ENCODE data around the gene HS6ST3. TPM values are rescaled to one million over a fixed set of nuclear protein-coding genes. Genes with fewer than 3 reads are reported as not detected.

Gene HS6ST3
- total RNA-seq, 1 donor from 2014 or later = 1.3 TPM

DNA sequence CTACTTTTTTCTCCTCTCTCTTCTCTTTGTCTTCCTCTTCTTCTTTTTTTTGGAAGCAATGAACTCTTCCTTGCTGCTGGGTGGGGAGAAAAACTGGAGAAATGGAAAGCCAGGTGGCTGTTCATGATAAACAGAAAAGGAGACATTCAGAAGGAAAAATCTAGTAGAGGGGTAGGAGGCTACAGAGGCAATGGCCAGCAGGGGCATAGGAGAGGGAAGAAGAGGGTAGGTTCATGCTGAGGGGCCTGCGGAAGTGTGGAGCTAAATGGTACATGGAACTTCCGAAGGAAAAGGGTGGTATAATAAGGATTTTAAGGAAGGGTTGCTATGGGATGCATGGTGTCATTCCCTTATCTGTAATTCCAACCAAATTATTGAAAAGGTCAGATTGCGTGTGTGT is 17.5 kb upstream of the HS6ST3 start:
- Mint-ChIP-seq H3K4me3 (ENCODE audit: unreplicated experiment) (no peak overlapping the region), H3K27me3 (ENCODE audit: unreplicated experiment) (no peaks in the 10 kb centered on the region), H3K27ac (ENCODE audit: unreplicated experiment) (no peak overlapping the region), H3K9me3 (ENCODE audit: unreplicated experiment) (no peaks in the 10 kb centered on the region), H3K36me3 (ENCODE audit: unreplicated experiment) (no peaks in the 10 kb centered on the region), H3K4me1 (ENCODE audit: low read depth, unreplicated experiment) (no peaks in the 10 kb centered on the region)
- DNase-seq = no peak
- TF ChIP-seq, protein P1, sequence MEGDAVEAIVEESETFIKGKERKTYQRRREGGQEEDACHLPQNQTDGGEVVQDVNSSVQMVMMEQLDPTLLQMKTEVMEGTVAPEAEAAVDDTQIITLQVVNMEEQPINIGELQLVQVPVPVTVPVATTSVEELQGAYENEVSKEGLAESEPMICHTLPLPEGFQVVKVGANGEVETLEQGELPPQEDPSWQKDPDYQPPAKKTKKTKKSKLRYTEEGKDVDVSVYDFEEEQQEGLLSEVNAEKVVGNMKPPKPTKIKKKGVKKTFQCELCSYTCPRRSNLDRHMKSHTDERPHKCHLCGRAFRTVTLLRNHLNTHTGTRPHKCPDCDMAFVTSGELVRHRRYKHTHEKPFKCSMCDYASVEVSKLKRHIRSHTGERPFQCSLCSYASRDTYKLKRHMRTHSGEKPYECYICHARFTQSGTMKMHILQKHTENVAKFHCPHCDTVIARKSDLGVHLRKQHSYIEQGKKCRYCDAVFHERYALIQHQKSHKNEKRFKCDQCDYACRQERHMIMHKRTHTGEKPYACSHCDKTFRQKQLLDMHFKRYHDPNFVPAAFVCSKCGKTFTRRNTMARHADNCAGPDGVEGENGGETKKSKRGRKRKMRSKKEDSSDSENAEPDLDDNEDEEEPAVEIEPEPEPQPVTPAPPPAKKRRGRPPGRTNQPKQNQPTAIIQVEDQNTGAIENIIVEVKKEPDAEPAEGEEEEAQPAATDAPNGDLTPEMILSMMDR (IDR thresholded peaks at IDR 0.05; ENCODE audit: partially characterized antibody, unreplicated experiment) = no peak

DNA sequence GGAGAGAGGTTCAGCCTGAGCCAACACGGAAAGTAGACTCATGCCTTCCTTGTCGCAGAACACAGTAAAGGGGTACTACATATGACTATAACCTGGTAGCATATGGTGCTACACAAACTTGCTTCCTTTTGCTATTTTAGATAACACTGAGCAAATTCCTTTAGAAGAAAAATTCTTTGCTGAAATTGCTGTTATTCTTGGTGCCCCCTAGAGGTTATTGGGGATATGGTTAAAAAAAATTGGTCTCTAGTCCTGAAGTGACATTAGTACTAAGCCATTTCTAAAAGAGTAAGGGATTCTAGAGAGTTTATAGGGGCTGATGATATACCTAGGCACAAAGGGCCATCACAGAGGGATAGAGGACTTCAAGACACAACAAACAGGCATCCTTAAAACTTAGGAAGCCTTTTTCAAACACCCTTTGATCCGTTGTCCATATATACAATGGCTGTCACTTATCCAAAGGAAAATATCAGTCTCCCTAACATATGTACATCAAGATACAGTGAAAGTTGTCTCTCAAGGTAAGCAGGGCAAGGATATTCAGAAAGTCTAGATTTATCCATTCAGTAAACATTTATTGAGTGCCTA is 13.9 kb upstream of the HS6ST3 start:
- no peaks in the 10 kb centered on the region for H3K9me3 Mint-ChIP-seq (ENCODE audit: unreplicated experiment)
- no peaks in the 10 kb centered on the region for H3K36me3 Mint-ChIP-seq (ENCODE audit: unreplicated experiment)
- no peak for DNase-seq
- H3K4me3 Mint-ChIP-seq (ENCODE audit: unreplicated experiment) = no peak overlapping the region
- H3K27me3 Mint-ChIP-seq (ENCODE audit: unreplicated experiment) = peaks cover 2% of the 10 kb centered on the region
- H3K4me1 Mint-ChIP-seq (ENCODE audit: low read depth, unreplicated experiment) = no peaks in the 10 kb centered on the region
- H3K27ac Mint-ChIP-seq (ENCODE audit: unreplicated experiment) = no peak overlapping the region
- TF ChIP-seq, protein P1 (IDR thresholded peaks at IDR 0.05; ENCODE audit: partially characterized antibody, unreplicated experiment) = peak; percentile 69

DNA sequence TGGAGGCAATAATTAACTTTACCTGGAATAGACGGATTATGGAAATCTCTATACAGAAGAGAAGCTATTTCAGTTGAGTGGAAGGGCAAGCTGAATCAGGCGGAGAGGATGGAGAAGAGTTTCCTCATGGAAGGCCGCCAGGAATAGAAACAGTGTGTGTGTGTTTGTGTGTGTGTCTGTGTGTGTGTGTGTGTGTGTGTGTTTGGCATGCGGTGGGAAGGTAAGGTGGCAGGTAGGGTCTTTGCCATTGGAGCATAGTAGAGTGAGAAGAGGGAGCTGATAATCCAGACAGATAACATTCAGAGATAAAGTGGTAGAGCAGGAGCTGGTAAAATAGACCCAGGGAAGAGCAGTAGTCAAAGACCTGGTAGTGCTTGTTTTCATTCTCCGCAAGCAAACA is 9.2 kb upstream of the HS6ST3 start:
- no peaks in the 10 kb centered on the region for H3K9me3 Mint-ChIP-seq (ENCODE audit: unreplicated experiment)
- no peaks in the 10 kb centered on the region for H3K4me1 Mint-ChIP-seq (ENCODE audit: low read depth, unreplicated experiment)
- no peak for DNase-seq
- H3K27me3 Mint-ChIP-seq (ENCODE audit: unreplicated experiment) = peaks cover 7% of the 10 kb centered on the region
- H3K27ac Mint-ChIP-seq (ENCODE audit: unreplicated experiment) = peak overlapping the region; percentile 29
- TF ChIP-seq, protein P1 (IDR thresholded peaks at IDR 0.05; ENCODE audit: partially characterized antibody, unreplicated experiment) = no peak
- no peaks in the 10 kb centered on the region for H3K36me3 Mint-ChIP-seq (ENCODE audit: unreplicated experiment)
- H3K4me3 Mint-ChIP-seq (ENCODE audit: unreplicated experiment) = no peak overlapping the region

DNA sequence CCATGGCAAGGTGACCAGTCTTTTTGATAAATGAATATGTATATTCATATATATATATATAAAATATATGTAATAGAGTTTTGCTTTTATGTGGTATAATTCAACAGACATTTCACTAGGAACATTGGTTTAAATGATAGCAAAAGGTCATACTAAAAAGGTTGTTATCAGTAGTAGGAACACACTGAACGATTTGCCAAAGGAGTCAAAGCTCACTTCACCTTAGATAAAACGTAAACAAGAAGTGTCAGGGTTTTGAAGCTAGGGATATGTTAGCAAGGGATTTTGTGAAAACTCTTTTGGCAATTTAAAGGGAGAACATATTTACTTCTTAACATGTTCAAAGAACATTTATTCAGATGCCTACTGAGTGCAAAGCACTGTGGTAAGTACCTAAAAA is 8.0 kb upstream of the HS6ST3 start:
- Mint-ChIP-seq H3K4me3 (ENCODE audit: unreplicated experiment) (no peak overlapping the region), H3K9me3 (ENCODE audit: unreplicated experiment) (no peaks in the 10 kb centered on the region), H3K27me3 (ENCODE audit: unreplicated experiment) (peaks cover 9% of the 10 kb centered on the region), H3K4me1 (ENCODE audit: low read depth, unreplicated experiment) (no peaks in the 10 kb centered on the region), H3K27ac (ENCODE audit: unreplicated experiment) (no peak overlapping the region), H3K36me3 (ENCODE audit: unreplicated experiment) (no peaks in the 10 kb centered on the region)
- no peak for DNase-seq
- TF ChIP-seq, protein P1 (IDR thresholded peaks at IDR 0.05; ENCODE audit: partially characterized antibody, unreplicated experiment) = no peak

DNA sequence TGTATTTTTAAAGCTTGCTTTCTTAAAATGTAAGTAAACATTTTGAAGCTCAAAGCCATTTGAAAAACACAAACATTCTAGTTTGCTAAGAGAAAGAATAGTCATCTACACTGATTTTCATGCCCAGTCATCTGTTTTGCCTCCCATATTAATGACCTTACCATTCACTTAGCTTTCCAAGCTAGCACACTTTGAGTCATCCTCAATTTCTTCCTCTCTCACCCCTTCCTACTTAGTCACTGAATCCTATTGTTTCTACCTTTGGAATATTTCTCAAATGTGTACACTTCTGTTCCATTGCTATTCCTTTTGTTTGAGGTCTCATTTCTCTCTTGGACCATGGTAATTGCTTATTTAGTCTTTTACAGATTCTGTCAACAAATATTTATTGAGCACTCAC is 7.3 kb upstream of the HS6ST3 start:
- no peak overlapping the region for H3K4me3 Mint-ChIP-seq (ENCODE audit: unreplicated experiment)
- TF ChIP-seq, protein P1 (IDR thresholded peaks at IDR 0.05; ENCODE audit: partially characterized antibody, unreplicated experiment) = no peak
- H3K27ac Mint-ChIP-seq (ENCODE audit: unreplicated experiment) = no peak overlapping the region
- no peaks in the 10 kb centered on the region for H3K9me3 Mint-ChIP-seq (ENCODE audit: unreplicated experiment)
- H3K4me1 Mint-ChIP-seq (ENCODE audit: low read depth, unreplicated experiment) = no peaks in the 10 kb centered on the region
- H3K27me3 Mint-ChIP-seq (ENCODE audit: unreplicated experiment) = peaks cover 9% of the 10 kb centered on the region
- H3K36me3 Mint-ChIP-seq (ENCODE audit: unreplicated experiment) = no peaks in the 10 kb centered on the region
- no peak for DNase-seq
